Mammary epithelial cell (primary cell): ENCODE results near the gene SMAD9.

Source experiments
- CTCF ChIP-seq, 2 donors: IDR thresholded peaks in 1 of 2; conservative IDR thresholded peaks in 1 of 2; 2 replicates each; pipeline ENCODE4 v1.5.1; 2011 to 2012; ENCODE audit warnings: inconsistent platforms in 2 of 2, low read length in 2 of 2, mild to moderate bottlenecking in 2 of 2, control low read depth in 1 of 2, low read depth in 1 of 2; ENCODE audit not compliant: insufficient read depth in 1 of 2; ENCODE audit errors: extremely low read depth in 1 of 2
- EZH2 ChIP-seq: IDR thresholded peaks from 2 replicates; pipeline ENCODE4 v1.6.1; 2012; ENCODE audit warnings: low read length, inconsistent platforms, borderline replicate concordance

- TF ChIP-seq CTCF (conservative IDR thresholded peaks at IDR 0.05 in 1 of 2, IDR thresholded peaks at IDR 0.05 in 1 of 2; ENCODE audit: extremely low read depth in 1 of 2, insufficient read depth in 1 of 2, low read depth in 1 of 2, low read length in 2 of 2) = no peak
- no peak for TF ChIP-seq EZH2
These were observed 14.1 kb downstream of the SMAD9 start for GRCh38 chr13:36905944-36906343.
